Coronary artery (tissue), 2 donors: ENCODE data around the gene NRG2.

Experiments used
- DNase-seq: peaks from one replicate; pipeline ENCODE4 v3.0.0-alpha.2; 2017; ENCODE audit warnings: low spot score
- H3K27ac ChIP-seq, 2 donors: fragments of 200-600 bp; sonication (generic); one replicate each; pipeline ENCODE4 v1.5.1; 2016 to 2019
- H3K4me3 ChIP-seq: fragments of 200-600 bp; sonication (generic); 2 replicates; pipeline ENCODE4 v1.5.1; 2016; ENCODE audit warnings: mild to moderate bottlenecking, moderate library complexity
- TF ChIP-seq, protein P1 (sequence below): fragments of 200-600 bp; sonication (generic); IDR thresholded peaks from one replicate; pipeline ENCODE4 v1.5.1; 2019; ENCODE audit warnings: antibody characterized with exemption

The NRG2 gene

DNA sequence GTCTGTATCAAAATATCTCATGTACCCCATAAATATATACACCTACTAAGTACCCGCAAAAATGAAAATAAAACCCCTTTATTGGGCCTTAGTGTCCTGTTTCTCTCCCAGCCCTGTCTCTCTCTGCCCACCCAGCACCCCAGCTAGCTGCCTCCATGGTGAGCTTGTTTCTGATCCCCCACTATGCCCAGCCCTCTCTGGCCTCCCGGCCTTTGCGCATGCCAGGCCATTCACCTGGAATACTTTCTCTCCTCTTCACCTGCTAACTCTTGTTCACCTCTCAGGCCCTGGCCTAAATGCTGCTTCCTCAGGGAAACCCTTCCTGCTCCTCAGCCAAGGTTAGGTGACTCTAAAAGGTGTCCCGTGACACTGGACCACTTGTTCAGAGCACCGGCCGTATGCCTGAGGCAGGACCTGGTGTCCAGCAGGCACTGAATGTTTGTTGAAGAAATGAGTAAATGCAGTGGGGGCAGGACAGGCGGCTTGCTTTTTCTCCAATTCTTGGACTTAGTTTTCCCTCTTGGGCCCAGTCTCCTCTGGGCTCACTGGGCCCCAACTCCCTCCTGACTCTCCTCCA is 189.0 kb downstream of the NRG2 start:
- no peak overlapping the region for H3K4me3 ChIP-seq
- no peak for DNase-seq
- TF ChIP-seq, protein P1, sequence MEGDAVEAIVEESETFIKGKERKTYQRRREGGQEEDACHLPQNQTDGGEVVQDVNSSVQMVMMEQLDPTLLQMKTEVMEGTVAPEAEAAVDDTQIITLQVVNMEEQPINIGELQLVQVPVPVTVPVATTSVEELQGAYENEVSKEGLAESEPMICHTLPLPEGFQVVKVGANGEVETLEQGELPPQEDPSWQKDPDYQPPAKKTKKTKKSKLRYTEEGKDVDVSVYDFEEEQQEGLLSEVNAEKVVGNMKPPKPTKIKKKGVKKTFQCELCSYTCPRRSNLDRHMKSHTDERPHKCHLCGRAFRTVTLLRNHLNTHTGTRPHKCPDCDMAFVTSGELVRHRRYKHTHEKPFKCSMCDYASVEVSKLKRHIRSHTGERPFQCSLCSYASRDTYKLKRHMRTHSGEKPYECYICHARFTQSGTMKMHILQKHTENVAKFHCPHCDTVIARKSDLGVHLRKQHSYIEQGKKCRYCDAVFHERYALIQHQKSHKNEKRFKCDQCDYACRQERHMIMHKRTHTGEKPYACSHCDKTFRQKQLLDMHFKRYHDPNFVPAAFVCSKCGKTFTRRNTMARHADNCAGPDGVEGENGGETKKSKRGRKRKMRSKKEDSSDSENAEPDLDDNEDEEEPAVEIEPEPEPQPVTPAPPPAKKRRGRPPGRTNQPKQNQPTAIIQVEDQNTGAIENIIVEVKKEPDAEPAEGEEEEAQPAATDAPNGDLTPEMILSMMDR: no peak
- H3K27ac ChIP-seq: no peak overlapping the region

DNA sequence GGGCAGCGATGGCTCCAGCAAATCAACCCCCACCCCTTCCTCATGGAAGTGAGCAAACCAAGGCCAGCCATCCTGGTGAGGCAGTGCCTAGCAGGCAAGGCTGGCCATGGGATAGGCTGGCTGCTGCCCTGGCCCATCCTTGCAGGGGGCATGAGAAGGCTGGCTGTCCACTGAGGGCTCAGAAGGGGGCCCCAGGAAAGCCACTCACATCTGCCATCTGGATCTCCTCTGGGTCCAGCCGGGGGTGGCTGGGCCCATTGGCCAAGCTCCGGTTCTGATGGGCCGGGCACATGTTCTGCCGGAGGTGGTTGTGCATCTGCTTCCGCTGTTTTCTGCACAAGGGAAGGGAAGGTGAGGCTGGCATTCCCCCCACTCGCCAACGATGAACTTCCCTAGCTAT is 190.4 kb downstream of the NRG2 start:
- no peak for DNase-seq
- Histone ChIP-seq H3K4me3 (no peak overlapping the region), H3K27ac (no peak overlapping the region)
- TF ChIP-seq, protein P1: no peak

DNA sequence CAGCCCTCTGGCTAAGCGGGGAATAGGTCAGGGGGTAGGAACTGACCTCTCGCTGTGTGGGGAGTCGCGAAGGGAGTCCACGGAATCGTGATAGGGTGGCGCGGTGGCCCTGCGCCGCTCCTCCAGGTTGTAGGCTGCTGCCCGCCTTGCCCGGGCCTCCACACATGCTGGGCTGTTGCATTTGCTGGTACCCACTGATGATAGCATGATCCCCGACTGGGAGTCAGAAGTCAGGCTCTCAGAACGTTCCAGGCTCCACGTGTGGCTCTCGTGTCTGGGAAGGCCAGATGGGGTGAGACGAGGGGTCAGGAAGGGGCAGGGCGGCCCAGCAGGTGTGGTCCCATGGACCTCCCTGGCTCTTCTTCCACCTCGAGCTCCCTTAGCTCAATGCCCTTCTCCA is 191.5 kb downstream of the NRG2 start:
- DNase-seq: no peak
- TF ChIP-seq, protein P1: no peak
- Histone ChIP-seq H3K27ac (no peak overlapping the region), H3K4me3 (no peak overlapping the region)

DNA sequence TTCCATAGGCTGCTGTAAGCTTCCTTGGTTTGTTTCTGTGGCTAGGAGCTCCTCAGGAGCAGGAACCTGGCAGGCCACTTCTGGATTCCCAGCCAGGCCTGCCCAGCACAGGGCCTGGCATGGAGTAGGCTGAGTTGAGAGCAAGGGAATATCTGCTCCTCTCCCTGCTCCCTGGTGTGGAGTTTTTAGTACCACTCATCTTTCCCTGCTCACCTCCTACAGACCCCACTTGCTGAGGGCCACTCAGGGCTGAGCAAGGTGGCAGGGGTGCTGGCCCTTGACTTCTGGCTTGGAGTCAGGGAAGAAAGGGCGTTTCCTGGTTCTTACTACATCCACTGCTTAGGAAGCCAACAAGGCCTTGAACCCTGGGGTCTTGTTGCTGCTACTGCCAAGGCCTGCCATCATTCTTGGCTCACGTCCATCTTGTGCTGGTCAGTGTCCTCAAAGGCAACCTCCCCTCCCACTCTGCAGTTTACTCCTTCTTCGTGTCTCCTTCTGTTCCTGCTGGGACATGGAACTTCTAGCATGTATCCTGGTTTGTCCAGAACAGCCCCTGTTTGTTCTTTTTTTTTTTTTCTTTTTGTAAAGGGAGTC is 192.6 kb downstream of the NRG2 start:
- no peak overlapping the region for H3K4me3 ChIP-seq
- no peak overlapping the region for H3K27ac ChIP-seq
- TF ChIP-seq, protein P1: no peak
- DNase-seq: no peak

DNA sequence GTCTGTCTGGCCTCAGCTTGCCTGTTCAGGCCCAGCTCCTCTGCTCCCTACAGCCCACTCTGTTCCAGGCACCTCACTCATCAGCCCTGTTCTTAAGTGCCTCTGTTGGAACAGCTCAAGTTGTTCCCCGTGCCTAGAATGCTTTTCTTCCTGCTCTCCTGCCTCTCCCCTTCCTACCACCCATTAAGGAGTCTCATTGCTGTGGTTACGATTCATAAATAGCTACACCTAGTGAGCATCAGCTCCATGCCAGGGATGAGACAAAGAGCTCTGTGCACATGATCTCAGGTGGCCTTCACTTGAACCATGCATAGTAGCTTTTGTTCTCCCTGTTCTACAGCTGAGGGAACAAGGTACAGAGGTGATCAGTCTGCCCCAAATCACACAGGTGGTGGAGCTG is 193.2 kb downstream of the NRG2 start:
- H3K27ac ChIP-seq: peak overlapping the region in 1 of 2 donors; percentile 85
- no peak for DNase-seq
- no peak overlapping the region for H3K4me3 ChIP-seq
- TF ChIP-seq, protein P1: no peak

DNA sequence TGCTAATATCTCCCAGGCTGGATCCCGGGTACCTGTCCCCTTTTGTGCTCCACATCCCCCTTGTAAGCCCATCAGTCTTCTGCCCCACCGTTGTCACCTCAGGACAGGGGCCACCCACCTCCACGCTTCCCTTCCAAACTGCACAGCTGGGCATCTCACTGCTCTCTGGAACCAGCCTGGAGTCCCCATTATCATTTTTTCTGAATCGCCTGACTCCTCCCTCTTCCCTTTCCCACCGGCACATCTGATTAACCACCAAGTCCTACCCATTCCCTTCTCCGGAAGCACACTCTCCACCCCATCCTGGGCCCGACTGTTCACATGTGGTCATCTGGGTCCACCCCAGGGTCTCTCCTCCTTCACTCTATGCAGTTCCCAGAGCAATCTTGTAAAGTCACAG is 193.6 kb downstream of the NRG2 start:
- peak overlapping the region in 1 of 2 donors; percentile 85 for H3K27ac ChIP-seq
- H3K4me3 ChIP-seq: no peak overlapping the region
- DNase-seq: no peak
- TF ChIP-seq, protein P1: no peak

DNA sequence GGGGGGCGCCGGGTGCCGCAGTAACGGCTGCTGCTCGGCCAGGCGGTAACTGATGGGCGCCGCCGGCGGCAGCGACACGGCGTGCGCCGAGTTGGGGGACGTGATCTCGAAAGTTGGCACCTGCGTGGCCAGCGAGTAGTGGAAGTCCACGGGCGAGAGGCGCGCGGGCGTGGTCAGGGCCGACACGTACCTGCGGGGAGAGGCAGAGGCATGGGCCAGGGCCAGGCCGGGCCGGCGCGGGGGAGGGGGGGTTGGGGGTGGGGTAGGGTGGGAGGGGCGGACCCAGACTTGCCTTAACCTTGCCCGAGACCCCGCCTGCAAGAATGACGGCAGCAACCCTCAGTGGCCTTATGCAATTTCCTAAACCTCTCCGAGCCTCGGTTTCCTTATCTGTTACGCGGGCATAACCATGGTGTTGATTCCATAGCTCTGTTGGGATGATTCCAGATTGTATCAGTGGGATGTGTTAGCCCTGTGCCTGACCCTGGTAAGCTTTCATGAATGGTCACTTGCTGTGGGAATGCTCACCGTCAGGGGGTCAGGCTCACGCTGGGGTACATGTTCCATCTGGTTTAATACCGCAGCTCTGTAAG is 194.5 kb downstream of the NRG2 start:
- DNase-seq: no peak
- TF ChIP-seq, protein P1: no peak
- peak overlapping the region; percentile 81 for H3K4me3 ChIP-seq
- peak overlapping the region; percentile 77 to 85 for H3K27ac ChIP-seq
